Renal cortex interstitium (tissue), 11 donors: Measurements from ENCODE around the gene ARL6IP4. TPM values are rescaled to one million over a fixed set of nuclear protein-coding genes. Genes with fewer than 3 reads are reported as not detected.
"Not testable (repeated sequence)": the region's sequence is repeated elsewhere in the genome, so short reads cannot be mapped to it uniquely, and the experiment has no call there.

Source experiments
- DNase-seq, 11 donors: peaks; one replicate each; pipeline ENCODE4 v3.0.0-alpha.2; 2013; ENCODE audit warnings: low read depth in 9 of 11, low spot score in 4 of 11; ENCODE audit errors: extremely low read depth in 1 of 11
- polyA plus RNA-seq, 3 donors: library from polyadenylated mRNA; unstranded; fragments of 120-200 nt; gene quantifications; one replicate each; pipeline ENCODE4 v1.2.1, GENCODE V29; 2013; ENCODE audit not compliant: insufficient read length in 3 of 3

The ARL6IP4 gene
- polyA plus RNA-seq, 3 donors: 161 to 222 (median 193) TPM

GRCh38 chr12:122995503-122996187 lies 15.2 kb downstream of the ARL6IP4 start:
- DNase-seq: no peak

- no peak for DNase-seq
Observed at GRCh38 chr12:122996188-122996601, 15.7 kb downstream of the ARL6IP4 start.

GRCh38 chr12:122996621-122997342 lies 16.3 kb downstream of the ARL6IP4 start:
- no peak for DNase-seq

GRCh38 chr12:122997343-122998250 lies 17.1 kb downstream of the ARL6IP4 start:
- DNase-seq: no peak

- no peak for DNase-seq
Observed at GRCh38 chr12:122998316-122998715, 17.8 kb downstream of the ARL6IP4 start.

- DNase-seq: no peak
Observed at GRCh38 chr12:122999196-122999946, 18.9 kb downstream of the ARL6IP4 start.

GRCh38 chr12:122999986-123000420 lies 19.5 kb downstream of the ARL6IP4 start:
- DNase-seq: no peak

- no peak for DNase-seq
Observed at GRCh38 chr12:123000578-123000977, 20.1 kb downstream of the ARL6IP4 start.

GRCh38 chr12:123001464-123001863 lies 21.0 kb downstream of the ARL6IP4 start:
- no peak for DNase-seq

GRCh38 chr12:123003257-123003656 lies 22.8 kb downstream of the ARL6IP4 start:
- no peak for DNase-seq

GRCh38 chr12:123004287-123004686 lies 23.8 kb downstream of the ARL6IP4 start:
- no peak for DNase-seq

GRCh38 chr12:123005081-123005626 lies 24.7 kb downstream of the ARL6IP4 start:
- no peak for DNase-seq

GRCh38 chr12:123006977-123007376 lies 26.5 kb downstream of the ARL6IP4 start:
- no peak for DNase-seq

- no peak for DNase-seq
Observed at GRCh38 chr12:123010110-123010509, 29.6 kb downstream of the ARL6IP4 start.

- DNase-seq: no peak
Observed at GRCh38 chr12:123010681-123011080, 30.2 kb downstream of the ARL6IP4 start.

- no peak for DNase-seq
Observed at GRCh38 chr12:123011701-123012100, 31.2 kb downstream of the ARL6IP4 start.

- no peak for DNase-seq
Observed at GRCh38 chr12:123013185-123014095, 33.0 kb downstream of the ARL6IP4 start.

GRCh38 chr12:123014473-123014872 lies 34.0 kb downstream of the ARL6IP4 start:
- DNase-seq: not testable (repeated sequence)
